ENCODE data around the gene SYNDIG1. TPM values are rescaled to one million over a fixed set of nuclear protein-coding genes. Genes with fewer than 3 reads are reported as not detected.

The SYNDIG1 gene
- total RNA-seq, 2 donors from 2014 or later, result 0.73 to 4.5 TPM

DNA sequence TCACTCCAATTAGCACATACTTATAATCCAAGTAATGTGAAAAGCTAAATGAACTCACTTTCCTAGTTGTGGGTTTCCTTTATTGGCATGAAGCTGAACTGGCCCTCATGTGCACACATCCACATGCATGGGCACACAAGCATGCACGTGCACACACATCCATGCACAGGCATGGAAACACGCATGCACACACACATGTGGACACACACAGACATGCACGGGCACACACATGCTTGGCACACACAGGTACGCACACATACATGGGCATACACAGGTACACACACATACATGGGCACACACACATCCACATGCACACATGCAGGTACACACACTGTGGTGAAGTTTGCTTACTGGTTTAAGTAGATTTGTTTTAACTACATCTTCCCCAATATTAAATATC is 23.8 kb downstream of the SYNDIG1 start:
- no peaks in the 10 kb centered on the region for H3K4me1 ChIP-seq (replicated peaks)
- H3K27ac ChIP-seq, result no peak overlapping the region
- no peaks in the 10 kb centered on the region for H3K27me3 ChIP-seq (replicated peaks; ENCODE audit: insufficient read depth)
- H3K9me3 ChIP-seq, result no peaks in the 10 kb centered on the region
- 96% methylated on average over 4 of the region's 4 CpGs for WGBS
- intact Hi-C loops (cut with DNase I), result no loop called here
- H3K4me3 ChIP-seq, result no peak overlapping the region
- no peak for DNase-seq (ENCODE audit: low spot score)
- TF ChIP-seq POLR2A (IDR thresholded peaks at IDR 0.05), result no peak
- TF ChIP-seq POLR2AphosphoS5 (IDR thresholded peaks at IDR 0.05), result no peak
- TF ChIP-seq, protein P1, sequence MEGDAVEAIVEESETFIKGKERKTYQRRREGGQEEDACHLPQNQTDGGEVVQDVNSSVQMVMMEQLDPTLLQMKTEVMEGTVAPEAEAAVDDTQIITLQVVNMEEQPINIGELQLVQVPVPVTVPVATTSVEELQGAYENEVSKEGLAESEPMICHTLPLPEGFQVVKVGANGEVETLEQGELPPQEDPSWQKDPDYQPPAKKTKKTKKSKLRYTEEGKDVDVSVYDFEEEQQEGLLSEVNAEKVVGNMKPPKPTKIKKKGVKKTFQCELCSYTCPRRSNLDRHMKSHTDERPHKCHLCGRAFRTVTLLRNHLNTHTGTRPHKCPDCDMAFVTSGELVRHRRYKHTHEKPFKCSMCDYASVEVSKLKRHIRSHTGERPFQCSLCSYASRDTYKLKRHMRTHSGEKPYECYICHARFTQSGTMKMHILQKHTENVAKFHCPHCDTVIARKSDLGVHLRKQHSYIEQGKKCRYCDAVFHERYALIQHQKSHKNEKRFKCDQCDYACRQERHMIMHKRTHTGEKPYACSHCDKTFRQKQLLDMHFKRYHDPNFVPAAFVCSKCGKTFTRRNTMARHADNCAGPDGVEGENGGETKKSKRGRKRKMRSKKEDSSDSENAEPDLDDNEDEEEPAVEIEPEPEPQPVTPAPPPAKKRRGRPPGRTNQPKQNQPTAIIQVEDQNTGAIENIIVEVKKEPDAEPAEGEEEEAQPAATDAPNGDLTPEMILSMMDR (IDR thresholded peaks at IDR 0.05), result no peak
- H3K36me3 ChIP-seq, result no peaks in the 10 kb centered on the region

DNA sequence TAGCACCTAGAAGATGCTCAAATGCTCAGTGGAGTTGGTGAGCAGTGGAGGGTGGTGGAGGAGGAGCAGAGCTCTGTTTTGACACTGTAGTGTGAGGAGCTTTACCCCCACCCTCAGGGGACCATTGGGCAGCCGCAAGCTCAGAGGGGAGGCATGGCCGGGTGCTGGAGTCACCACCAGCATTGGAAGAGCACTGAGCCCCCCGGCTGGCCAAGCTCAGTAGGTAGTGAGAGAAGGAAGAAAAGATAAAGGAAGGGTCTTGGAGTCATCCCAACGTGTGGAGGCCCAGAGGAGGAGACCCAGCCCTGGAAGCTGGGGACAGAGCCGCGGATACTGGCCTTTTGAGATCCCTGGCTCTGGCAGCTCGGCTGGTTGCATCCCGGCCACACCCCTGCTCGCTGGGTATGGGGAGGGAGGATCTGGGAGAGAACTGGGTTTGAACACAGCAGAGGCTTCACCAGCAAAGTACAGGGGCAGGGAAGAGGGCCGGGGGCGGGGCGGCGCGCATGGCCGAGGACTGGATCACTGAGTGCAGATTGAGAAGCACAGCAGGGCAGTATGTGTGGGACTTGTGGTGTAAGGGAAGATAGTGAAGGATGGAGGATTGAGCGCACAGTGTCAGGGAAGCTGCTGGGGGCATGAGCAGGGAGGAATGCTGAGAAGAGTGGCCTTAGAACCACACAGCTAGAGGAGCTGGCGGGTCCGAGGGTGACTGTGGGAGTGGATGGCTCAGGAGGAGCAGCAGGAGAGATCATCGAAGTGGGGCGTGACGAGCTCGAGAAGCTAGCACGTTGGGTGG is 24.4 kb downstream of the SYNDIG1 start:
- Histone ChIP-seq H3K4me1 (replicated peaks) (no peaks in the 10 kb centered on the region), H3K36me3 (no peaks in the 10 kb centered on the region), H3K4me3 (no peak overlapping the region), H3K27me3 (replicated peaks; ENCODE audit: insufficient read depth) (no peaks in the 10 kb centered on the region), H3K9me3 (no peaks in the 10 kb centered on the region), H3K27ac (no peak overlapping the region)
- TF ChIP-seq POLR2AphosphoS5 (IDR thresholded peaks at IDR 0.05) (no peak), POLR2A (IDR thresholded peaks at IDR 0.05) (no peak)
- TF ChIP-seq, protein P1 (IDR thresholded peaks at IDR 0.05), result no peak
- 82% methylated on average over 23 of the region's 23 CpGs for WGBS
- DNase-seq (ENCODE audit: low spot score), result no peak
- intact Hi-C loops (cut with DNase I), result no loop called here

DNA sequence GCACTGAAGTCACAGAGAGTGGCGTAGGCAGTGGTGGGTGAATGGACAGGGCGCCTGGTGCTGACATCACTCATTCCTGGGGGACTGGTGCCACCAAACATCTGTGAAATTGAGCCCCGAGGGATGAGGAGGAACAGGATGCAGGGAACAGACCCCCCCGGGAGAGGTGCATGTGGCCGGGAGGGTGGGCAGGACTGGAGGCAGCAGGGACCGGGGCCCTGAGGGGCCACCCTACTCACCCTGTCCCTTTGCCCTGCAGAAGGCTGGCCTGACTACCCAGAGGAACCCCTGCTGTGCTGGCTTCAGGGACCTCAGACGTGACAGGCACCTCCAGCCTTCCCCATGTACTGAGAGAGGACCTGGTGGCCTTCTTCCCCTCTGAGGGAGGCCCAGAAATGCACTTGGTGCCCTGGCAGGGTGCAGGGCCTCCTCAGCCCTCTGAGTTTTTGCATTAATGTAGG is 25.1 kb downstream of the SYNDIG1 start:
- intact Hi-C loops (cut with DNase I), result no loop called here
- no peak for DNase-seq (ENCODE audit: low spot score)

DNA sequence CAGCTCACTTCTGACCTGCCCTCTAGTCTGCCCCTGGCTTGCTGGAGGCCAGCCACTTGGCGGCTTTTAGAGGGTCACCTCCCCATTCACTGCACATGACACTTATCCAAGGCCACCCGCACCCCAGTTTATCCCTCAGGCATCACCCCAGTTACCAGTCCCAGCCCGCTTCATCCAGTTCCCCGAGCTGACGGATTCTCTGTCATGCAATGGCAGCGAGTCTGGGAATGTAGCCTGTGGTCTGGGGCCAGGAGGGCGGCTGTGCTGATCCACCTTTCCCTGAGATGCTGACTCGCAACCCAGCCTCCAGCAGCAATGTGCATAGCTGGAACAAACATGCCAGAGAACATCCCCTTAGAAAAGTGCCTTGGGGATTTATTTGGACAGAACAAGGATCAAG is 25.8 kb downstream of the SYNDIG1 start:
- intact Hi-C loops (cut with DNase I), result no loop called here

More for the DNA sequence above, 25.1 kb downstream of the SYNDIG1 start:
- Histone ChIP-seq H3K9me3 (no peaks in the 10 kb centered on the region), H3K4me3 (no peak overlapping the region), H3K27me3 (replicated peaks; ENCODE audit: insufficient read depth) (no peaks in the 10 kb centered on the region), H3K4me1 (replicated peaks) (no peaks in the 10 kb centered on the region), H3K27ac (no peak overlapping the region), H3K36me3 (no peaks in the 10 kb centered on the region)
- TF ChIP-seq POLR2AphosphoS5 (IDR thresholded peaks at IDR 0.05) (no peak), POLR2A (IDR thresholded peaks at IDR 0.05) (no peak)
- TF ChIP-seq, protein P1 (IDR thresholded peaks at IDR 0.05), result no peak
- WGBS, result 88% methylated on average over 7 of the region's 7 CpGs

More for the DNA sequence above, 25.8 kb downstream of the SYNDIG1 start:
- Histone ChIP-seq H3K4me3 (no peak overlapping the region), H3K4me1 (replicated peaks) (no peaks in the 10 kb centered on the region), H3K36me3 (no peaks in the 10 kb centered on the region), H3K9me3 (no peaks in the 10 kb centered on the region), H3K27me3 (replicated peaks; ENCODE audit: insufficient read depth) (no peaks in the 10 kb centered on the region), H3K27ac (no peak overlapping the region)
- DNase-seq (ENCODE audit: low spot score), result no peak
- WGBS, result 92% methylated on average over 8 of the region's 8 CpGs
- no peak for TF ChIP-seq POLR2AphosphoS5 (IDR thresholded peaks at IDR 0.05)
- TF ChIP-seq, protein P1 (IDR thresholded peaks at IDR 0.05), result no peak
- TF ChIP-seq POLR2A (IDR thresholded peaks at IDR 0.05), result no peak

All from prostate gland (tissue), 2 donors.